Measurements from ENCODE around the gene GALNT18.

GALNT18 gene

DNA sequence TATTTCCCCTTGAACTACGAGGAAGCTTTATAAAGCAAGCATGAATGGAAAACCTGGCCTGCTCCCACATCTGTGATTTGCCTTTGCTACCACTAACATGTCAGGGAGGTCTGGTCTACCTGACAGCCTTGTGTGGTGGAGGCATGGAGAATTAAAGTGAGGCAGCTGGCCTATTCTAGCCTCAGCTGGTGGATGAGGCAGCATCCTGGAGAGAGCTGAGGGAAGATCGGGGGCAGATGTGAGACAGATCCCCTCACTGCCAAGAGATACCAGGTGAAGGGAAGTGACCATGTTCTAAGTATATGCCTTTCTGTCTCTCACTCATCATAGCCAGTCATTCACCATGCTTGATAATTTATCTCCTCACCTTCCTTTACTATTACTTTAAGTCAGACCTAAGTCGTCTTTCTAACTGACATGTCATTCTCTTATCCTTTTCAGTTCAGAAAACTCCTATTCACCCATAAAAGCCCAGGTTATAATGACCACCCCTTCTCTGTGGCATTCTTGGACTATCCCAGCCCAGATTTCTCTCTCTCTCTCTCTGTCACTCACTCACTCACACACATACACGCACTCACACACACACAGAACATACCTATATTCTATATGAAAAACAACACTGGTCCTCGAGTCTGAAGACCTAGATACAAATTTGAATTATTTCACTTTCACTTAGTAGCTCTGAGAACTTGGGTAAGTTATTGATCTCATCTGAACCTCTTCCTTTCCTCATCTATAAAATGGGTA is 359.5 kb downstream of the GALNT18 start:
- 85 to 89% methylated on average over 1 to 4 of the region's 5 CpGs for WGBS, 2 experiments (ENCODE audit: insufficient coverage in 2 of 2)

DNA sequence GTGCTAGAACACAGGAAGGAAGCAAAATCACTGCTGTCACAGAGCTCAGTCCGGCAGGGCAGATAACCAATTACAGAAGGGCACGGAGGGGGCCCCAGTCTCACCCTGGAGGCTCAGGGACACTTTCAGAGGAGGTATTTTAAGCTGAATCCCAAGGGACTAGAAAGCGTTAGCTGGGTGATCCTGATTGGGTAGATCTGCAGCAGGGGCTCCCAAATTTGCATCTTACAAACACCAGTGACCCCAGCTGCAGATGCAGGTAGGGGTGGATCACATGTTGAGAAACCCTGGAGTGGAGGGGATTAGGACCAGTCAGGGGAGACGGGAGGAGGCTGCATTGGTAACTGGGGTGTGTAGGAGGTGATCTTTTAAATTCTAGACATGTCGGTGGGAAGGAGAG is 360.2 kb downstream of the GALNT18 start:
- WGBS, 2 experiments (ENCODE audit: insufficient coverage in 2 of 2), result 82 to 86% methylated on average over 3 to 5 of the region's 5 CpGs
- H3K36me3 ChIP-seq (ENCODE audit: control insufficient read depth, insufficient read depth, low read length), result no peaks in the 10 kb centered on the region
- H3K9me3 ChIP-seq (ENCODE audit: control insufficient read depth, low read length), result no peaks in the 10 kb centered on the region
- H3K4me1 ChIP-seq (ENCODE audit: control insufficient read depth, insufficient read depth, low read length, poor library complexity, severe bottlenecking), result peaks cover 10% of the 10 kb centered on the region
- H3K27ac ChIP-seq (ENCODE audit: low read depth, low read length, severe bottlenecking), result no peak overlapping the region
- no peak overlapping the region for H3K4me3 ChIP-seq (ENCODE audit: extremely low read depth, insufficient read depth, low read length, poor library complexity, severe bottlenecking)

More for the DNA sequence above, 359.5 kb downstream of the GALNT18 start:
- Histone ChIP-seq H3K4me3 (ENCODE audit: extremely low read depth, insufficient read depth, low read length, poor library complexity, severe bottlenecking) (no peak overlapping the region), H3K9me3 (ENCODE audit: control insufficient read depth, low read length) (no peaks in the 10 kb centered on the region), H3K27ac (ENCODE audit: low read depth, low read length, severe bottlenecking) (no peak overlapping the region), H3K4me1 (ENCODE audit: control insufficient read depth, insufficient read depth, low read length, poor library complexity, severe bottlenecking) (peaks cover 14% of the 10 kb centered on the region), H3K36me3 (ENCODE audit: control insufficient read depth, insufficient read depth, low read length) (no peaks in the 10 kb centered on the region)

DNA sequence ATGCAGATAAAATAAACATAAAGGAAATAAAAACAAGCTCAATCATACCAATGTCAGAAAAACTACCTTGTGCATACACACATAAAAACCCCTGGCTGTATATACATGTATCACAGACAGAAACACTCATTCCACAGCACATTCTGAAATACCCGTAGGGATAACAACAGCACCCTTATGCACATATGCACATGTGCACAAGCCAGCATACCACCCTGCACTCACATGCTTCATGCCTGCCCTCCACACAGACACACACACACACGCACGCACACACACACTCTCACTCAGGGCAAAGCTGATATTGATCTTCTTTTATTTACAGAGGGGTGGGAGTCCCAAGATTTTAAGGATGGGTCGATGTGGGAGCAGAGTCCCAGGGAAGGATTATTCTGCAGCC is 360.9 kb downstream of the GALNT18 start:
- no peak overlapping the region for H3K27ac ChIP-seq (ENCODE audit: low read depth, low read length, severe bottlenecking)
- H3K36me3 ChIP-seq (ENCODE audit: control insufficient read depth, insufficient read depth, low read length), result no peaks in the 10 kb centered on the region
- no peaks in the 10 kb centered on the region for H3K9me3 ChIP-seq (ENCODE audit: control insufficient read depth, low read length)
- 75% methylated on average over 1 of the region's 4 CpGs; no CpG with 5 or more reads in 1 of the 2 experiments for WGBS, 2 experiments (ENCODE audit: insufficient coverage in 2 of 2)
- peaks cover 10% of the 10 kb centered on the region for H3K4me1 ChIP-seq (ENCODE audit: control insufficient read depth, insufficient read depth, low read length, poor library complexity, severe bottlenecking)
- no peak overlapping the region for H3K4me3 ChIP-seq (ENCODE audit: extremely low read depth, insufficient read depth, low read length, poor library complexity, severe bottlenecking)

DNA sequence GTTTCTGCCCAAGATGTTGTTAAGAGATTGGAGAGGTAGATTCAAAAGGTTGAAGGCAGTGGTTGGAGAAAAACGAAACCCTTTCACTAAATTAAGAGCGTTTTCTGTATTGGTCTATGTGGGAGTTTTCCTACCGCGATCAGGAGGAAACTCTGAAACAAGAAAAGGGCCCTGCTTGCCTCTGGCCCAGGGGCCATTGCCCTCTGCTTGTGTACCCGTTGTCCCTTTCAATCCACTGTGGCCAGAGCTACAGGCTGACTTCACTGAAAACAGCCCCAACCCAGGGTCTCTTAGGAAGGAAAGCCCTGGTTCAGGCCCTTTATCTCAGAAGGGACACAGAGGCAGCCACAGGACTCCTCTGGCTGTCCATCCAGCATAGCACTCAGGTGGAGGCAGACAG is 367.8 kb downstream of the GALNT18 start:
- H3K4me3 ChIP-seq (ENCODE audit: extremely low read depth, insufficient read depth, low read length, poor library complexity, severe bottlenecking), result no peak overlapping the region

DNA sequence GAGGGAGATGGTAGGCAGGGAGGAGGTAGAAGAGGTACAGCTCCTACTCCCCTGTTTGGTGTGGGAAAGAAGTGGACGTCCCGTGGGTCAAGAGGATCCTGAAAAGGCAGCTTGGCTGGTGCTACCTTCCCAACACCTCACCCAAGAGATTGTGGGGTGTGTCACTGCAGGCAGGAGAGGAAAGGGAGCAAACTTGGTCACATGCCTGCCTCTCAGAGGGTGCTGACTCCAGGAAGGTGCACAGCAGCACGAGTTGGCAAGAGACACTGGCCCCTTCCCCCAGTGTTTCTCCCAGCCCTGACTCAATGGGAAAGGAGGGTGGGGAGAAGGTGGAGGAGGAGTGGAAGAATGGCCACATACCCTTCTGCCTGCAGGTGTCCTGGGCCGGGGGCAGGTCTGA is 368.3 kb downstream of the GALNT18 start:
- 20 to 60% methylated on average over 1 of the region's 4 CpGs for WGBS, 2 experiments (ENCODE audit: insufficient coverage in 2 of 2)
- no peaks in the 10 kb centered on the region for H3K9me3 ChIP-seq (ENCODE audit: control insufficient read depth, low read length)
- peaks cover 4% of the 10 kb centered on the region for H3K4me1 ChIP-seq (ENCODE audit: control insufficient read depth, insufficient read depth, low read length, poor library complexity, severe bottlenecking)
- no peak overlapping the region for H3K4me3 ChIP-seq (ENCODE audit: extremely low read depth, insufficient read depth, low read length, poor library complexity, severe bottlenecking)
- H3K36me3 ChIP-seq (ENCODE audit: control insufficient read depth, insufficient read depth, low read length), result no peaks in the 10 kb centered on the region
- H3K27ac ChIP-seq (ENCODE audit: low read depth, low read length, severe bottlenecking), result no peak overlapping the region

More for the DNA sequence above, 367.8 kb downstream of the GALNT18 start:
- Histone ChIP-seq H3K9me3 (ENCODE audit: control insufficient read depth, low read length) (no peaks in the 10 kb centered on the region), H3K36me3 (ENCODE audit: control insufficient read depth, insufficient read depth, low read length) (no peaks in the 10 kb centered on the region), H3K4me1 (ENCODE audit: control insufficient read depth, insufficient read depth, low read length, poor library complexity, severe bottlenecking) (peaks cover 4% of the 10 kb centered on the region), H3K27ac (ENCODE audit: low read depth, low read length, severe bottlenecking) (no peak overlapping the region)
- WGBS, 2 experiments (ENCODE audit: insufficient coverage in 2 of 2), result 70 to 88% methylated on average over 1 to 2 of the region's 5 CpGs

DNA sequence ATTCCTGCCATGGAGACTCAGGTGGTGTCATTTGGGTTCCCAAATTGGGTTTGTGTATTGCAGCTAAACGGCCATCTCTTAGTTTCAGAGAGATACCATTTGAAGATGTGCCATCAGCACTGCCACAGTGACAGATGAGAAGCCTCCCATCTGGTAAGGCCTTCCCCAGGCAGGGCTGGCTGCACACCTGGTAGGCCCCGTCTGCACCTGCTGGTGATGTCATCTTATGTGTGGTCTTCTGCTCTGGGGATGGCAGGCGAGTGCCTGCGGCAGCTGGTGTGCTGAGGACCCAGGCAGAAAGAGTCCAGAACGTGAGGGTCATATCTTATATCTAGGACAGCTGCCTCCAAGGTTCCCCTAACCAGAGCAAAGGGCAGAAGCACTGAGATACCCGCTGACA is 369.4 kb downstream of the GALNT18 start:
- Histone ChIP-seq H3K27ac (ENCODE audit: low read depth, low read length, severe bottlenecking) (no peak overlapping the region), H3K9me3 (ENCODE audit: control insufficient read depth, low read length) (no peaks in the 10 kb centered on the region), H3K4me3 (ENCODE audit: extremely low read depth, insufficient read depth, low read length, poor library complexity, severe bottlenecking) (no peak overlapping the region), H3K4me1 (ENCODE audit: control insufficient read depth, insufficient read depth, low read length, poor library complexity, severe bottlenecking) (peaks cover 4% of the 10 kb centered on the region), H3K36me3 (ENCODE audit: control insufficient read depth, insufficient read depth, low read length) (no peaks in the 10 kb centered on the region)
- 90 to 91% methylated on average over 2 to 5 of the region's 6 CpGs for WGBS, 2 experiments (ENCODE audit: insufficient coverage in 2 of 2)

DNA sequence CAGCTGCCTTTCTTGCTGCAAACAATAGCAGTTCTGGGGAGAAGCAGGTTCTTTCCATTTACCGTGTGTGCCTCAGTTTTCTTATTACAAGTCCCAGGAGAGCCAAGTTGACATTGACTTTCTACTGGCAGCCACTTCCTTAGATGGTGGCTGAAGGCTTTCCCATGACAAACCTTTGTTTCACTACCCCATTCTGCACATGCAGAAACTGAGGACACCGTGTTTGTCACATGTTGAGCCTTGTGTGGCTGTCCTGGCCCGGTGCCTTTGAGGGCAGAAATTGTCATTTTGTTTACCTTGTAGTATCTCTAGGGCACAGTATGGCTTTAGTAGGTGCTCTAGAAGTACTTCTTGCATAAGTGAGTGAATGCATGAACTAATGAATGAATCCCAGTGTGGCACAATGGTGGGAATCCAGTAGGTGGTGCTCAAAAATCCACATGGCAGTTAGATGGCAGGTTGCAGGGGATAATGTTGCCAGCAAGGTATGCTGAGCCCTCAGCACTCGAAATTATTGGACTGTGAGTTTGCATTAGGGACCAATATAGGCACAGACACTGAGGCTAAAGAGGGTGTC is 370.3 kb downstream of the GALNT18 start:
- 83 to 87% methylated on average over 4 of the region's 4 CpGs for WGBS, 2 experiments (ENCODE audit: insufficient coverage in 2 of 2)
- H3K4me1 ChIP-seq (ENCODE audit: control insufficient read depth, insufficient read depth, low read length, poor library complexity, severe bottlenecking), result peaks cover 4% of the 10 kb centered on the region
- no peaks in the 10 kb centered on the region for H3K36me3 ChIP-seq (ENCODE audit: control insufficient read depth, insufficient read depth, low read length)
- no peaks in the 10 kb centered on the region for H3K9me3 ChIP-seq (ENCODE audit: control insufficient read depth, low read length)
- no peak overlapping the region for H3K27ac ChIP-seq (ENCODE audit: low read depth, low read length, severe bottlenecking)
- H3K4me3 ChIP-seq (ENCODE audit: extremely low read depth, insufficient read depth, low read length, poor library complexity, severe bottlenecking), result no peak overlapping the region

DNA sequence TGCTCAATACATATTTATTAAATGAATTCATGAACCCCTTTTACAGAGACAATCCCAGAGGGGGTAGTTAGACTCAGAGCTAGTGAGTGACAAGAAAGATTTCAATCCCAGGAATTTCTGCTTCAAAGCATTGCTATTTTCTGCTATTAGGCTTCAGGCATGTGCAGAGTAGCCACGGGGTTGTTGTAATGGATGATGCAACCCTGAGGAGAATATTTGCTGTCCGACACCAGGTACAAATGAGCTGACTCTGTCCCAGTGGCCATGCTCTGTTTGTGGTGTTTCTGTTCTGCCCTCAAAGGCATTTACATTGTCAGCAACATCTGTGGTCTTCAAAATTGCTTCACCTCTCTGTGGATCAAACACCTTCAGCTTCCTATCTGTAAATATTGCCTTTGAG is 371.3 kb downstream of the GALNT18 start:
- H3K27ac ChIP-seq (ENCODE audit: low read depth, low read length, severe bottlenecking), result no peak overlapping the region
- peaks cover 4% of the 10 kb centered on the region for H3K4me1 ChIP-seq (ENCODE audit: control insufficient read depth, insufficient read depth, low read length, poor library complexity, severe bottlenecking)
- no peak overlapping the region for H3K4me3 ChIP-seq (ENCODE audit: extremely low read depth, insufficient read depth, low read length, poor library complexity, severe bottlenecking)
- H3K9me3 ChIP-seq (ENCODE audit: control insufficient read depth, low read length), result no peaks in the 10 kb centered on the region
- no peaks in the 10 kb centered on the region for H3K36me3 ChIP-seq (ENCODE audit: control insufficient read depth, insufficient read depth, low read length)
- 80% methylated on average over 2 of the region's 2 CpGs for WGBS, 2 experiments (ENCODE audit: insufficient coverage in 2 of 2)

DNA sequence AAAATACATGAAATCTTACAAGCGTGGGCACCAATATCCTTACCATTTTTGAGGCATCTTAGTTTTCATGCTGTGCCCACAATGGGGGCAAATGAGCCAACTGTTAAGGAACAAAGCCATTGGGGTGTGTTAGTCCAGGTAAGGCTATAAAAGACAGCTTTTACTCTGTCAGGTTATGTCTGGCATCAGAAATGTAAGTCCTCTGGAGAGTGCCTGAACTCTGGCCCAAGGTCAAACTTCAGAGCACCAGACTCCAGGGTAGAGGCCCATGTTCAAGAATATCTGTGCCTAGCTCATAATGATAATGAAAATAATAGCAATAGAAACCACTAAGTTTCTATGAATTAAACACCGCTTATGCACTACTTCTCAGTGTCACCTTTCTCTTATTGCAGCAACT is 374.2 kb downstream of the GALNT18 start:
- H3K4me3 ChIP-seq (ENCODE audit: extremely low read depth, insufficient read depth, low read length, poor library complexity, severe bottlenecking), result no peak overlapping the region
- no peaks in the 10 kb centered on the region for H3K9me3 ChIP-seq (ENCODE audit: control insufficient read depth, low read length)
- 94% methylated on average over 2 of the region's 2 CpGs; no CpG with 5 or more reads in 1 of the 2 experiments for WGBS, 2 experiments (ENCODE audit: insufficient coverage in 2 of 2)
- H3K36me3 ChIP-seq (ENCODE audit: control insufficient read depth, insufficient read depth, low read length), result no peaks in the 10 kb centered on the region
- peaks cover 10% of the 10 kb centered on the region for H3K4me1 ChIP-seq (ENCODE audit: control insufficient read depth, insufficient read depth, low read length, poor library complexity, severe bottlenecking)
- no peak overlapping the region for H3K27ac ChIP-seq (ENCODE audit: low read depth, low read length, severe bottlenecking)

DNA sequence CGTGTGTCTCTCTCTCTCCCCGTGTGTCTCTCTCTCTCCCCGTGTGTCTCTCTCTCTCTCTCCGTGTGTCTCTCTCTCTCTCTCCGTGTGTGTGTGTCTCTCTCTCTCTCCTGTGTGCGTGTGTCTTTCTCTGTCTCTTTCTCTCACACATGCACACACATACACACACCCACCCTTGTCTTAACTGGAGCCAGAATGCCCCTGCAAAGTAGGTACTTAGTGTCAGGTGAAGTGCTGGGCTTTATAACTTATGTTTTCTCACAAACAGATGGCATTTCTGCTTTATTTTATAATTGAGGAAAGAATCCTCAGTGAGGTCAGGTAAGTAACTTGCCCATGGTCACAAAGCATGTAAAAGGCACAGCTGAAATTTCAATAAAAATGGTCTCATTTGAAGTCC is 374.7 kb downstream of the GALNT18 start:
- no peaks in the 10 kb centered on the region for H3K9me3 ChIP-seq (ENCODE audit: control insufficient read depth, low read length)
- WGBS, 2 experiments (ENCODE audit: insufficient coverage in 2 of 2), result no CpG with 5 or more reads among the region's 6 CpGs

DNA sequence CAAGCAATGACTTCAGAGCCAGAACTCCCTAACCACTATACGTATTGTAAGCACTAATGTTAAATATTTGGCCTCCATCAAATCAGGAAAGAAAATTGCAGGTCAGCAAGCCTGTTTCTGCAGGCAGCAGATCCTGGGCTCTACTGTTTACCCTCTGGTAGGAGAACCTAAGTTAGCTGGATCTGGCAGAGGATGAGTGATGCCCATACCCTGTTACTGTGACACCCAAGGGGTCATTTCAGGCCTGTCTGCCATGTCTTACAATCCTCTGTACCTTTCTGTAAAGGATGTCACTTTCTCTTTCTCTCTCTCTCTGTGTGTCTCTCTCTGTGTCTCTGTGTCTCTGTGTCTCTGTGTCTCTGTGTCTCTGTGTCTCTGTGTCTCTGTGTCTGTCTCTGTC is 375.6 kb downstream of the GALNT18 start:
- no peak overlapping the region for H3K27ac ChIP-seq (ENCODE audit: low read depth, low read length, severe bottlenecking)
- H3K4me3 ChIP-seq (ENCODE audit: extremely low read depth, insufficient read depth, low read length, poor library complexity, severe bottlenecking), result no peak overlapping the region
- H3K4me1 ChIP-seq (ENCODE audit: control insufficient read depth, insufficient read depth, low read length, poor library complexity, severe bottlenecking), result peaks cover 10% of the 10 kb centered on the region
- H3K36me3 ChIP-seq (ENCODE audit: control insufficient read depth, insufficient read depth, low read length), result no peaks in the 10 kb centered on the region
- 83 to 100% methylated on average over 1 of the region's 1 CpG for WGBS, 2 experiments (ENCODE audit: insufficient coverage in 2 of 2)
- no peaks in the 10 kb centered on the region for H3K9me3 ChIP-seq (ENCODE audit: control insufficient read depth, low read length)

More for the DNA sequence above, 374.7 kb downstream of the GALNT18 start:
- Histone ChIP-seq H3K27ac (ENCODE audit: low read depth, low read length, severe bottlenecking) (no peak overlapping the region), H3K4me1 (ENCODE audit: control insufficient read depth, insufficient read depth, low read length, poor library complexity, severe bottlenecking) (peaks cover 10% of the 10 kb centered on the region), H3K4me3 (ENCODE audit: extremely low read depth, insufficient read depth, low read length, poor library complexity, severe bottlenecking) (no peak overlapping the region), H3K36me3 (ENCODE audit: control insufficient read depth, insufficient read depth, low read length) (no peaks in the 10 kb centered on the region)
